ENCODE results near the gene GALNT11. TPM values are rescaled to one million over a fixed set of nuclear protein-coding genes. Genes with fewer than 3 reads are reported as not detected.

The GALNT11 gene
- total RNA-seq, 1 donor from 2014 or later, result 37.4 TPM

DNA sequence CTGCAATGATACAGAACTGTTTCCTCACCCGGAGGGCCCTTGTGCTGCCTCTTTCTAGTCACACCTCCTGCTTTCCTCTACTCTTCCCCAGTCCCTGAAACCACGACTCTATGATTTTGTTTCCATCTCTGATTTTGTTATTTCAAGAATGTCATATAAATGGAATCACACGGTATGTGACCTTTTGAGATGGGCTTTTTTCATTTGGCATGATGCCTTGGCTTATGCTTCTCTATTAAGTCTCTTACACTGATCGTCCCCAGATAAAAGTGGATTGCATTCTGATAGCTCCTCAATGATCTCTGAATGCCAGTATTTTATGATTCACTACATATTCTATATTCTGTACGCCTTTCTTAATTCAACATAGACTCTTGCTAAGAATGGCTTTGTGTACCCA lies 78.2 kb downstream of the GALNT11 start:
- intact Hi-C loops (cut with DNase I), result no loop called here
- ATAC-seq, result no peak
- DNase-seq (ENCODE audit: low spot score), result no peak

GRCh38 chr7:152105205-152105604 lies 79.7 kb downstream of the GALNT11 start:
- ATAC-seq (no peak), DNase-seq (ENCODE audit: low spot score) (no peak)
- intact Hi-C loops (cut with DNase I), result no loop called here

DNA sequence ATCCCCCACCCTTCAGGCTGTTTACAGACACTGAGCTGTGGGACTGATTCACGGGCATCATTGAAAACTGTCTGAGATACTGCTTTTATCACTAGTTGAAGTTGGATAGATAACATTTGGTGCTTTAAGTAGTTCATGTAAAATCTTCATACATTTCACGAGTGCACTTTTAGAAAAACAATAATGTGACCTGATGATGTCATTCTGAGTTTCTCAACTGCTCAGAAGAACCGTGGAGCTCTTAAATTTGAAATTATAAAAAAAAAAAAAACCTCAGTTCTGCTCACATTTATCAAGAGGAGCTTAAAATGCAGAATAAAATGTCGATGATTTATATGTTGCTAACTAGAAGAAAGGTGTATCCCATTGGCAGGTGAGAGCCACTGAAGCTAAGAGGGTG lies 81.5 kb downstream of the GALNT11 start:
- no peak for ATAC-seq
- DNase-seq (ENCODE audit: low spot score), result no peak
- intact Hi-C loops (cut with DNase I), result no loop called here

DNA sequence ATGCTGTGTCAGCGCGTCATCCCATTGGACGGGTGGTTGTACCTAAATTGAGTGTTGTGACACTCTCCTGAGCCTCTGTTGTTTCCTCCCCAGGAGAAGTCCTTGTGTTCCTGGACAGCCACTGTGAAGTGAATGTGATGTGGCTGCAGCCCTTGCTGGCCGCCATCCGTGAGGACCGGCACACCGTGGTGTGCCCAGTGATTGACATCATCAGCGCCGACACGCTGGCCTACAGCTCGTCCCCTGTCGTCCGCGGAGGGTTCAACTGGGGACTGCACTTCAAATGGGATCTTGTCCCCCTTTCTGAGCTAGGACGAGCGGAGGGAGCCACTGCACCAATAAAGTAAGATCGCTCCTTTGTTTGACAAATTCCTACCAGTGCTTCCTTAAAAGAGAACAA lies 82.5 kb downstream of the GALNT11 start:
- intact Hi-C loops (cut with DNase I), result no loop called here
- DNase-seq (ENCODE audit: low spot score), result no peak
- no peak for ATAC-seq

DNA sequence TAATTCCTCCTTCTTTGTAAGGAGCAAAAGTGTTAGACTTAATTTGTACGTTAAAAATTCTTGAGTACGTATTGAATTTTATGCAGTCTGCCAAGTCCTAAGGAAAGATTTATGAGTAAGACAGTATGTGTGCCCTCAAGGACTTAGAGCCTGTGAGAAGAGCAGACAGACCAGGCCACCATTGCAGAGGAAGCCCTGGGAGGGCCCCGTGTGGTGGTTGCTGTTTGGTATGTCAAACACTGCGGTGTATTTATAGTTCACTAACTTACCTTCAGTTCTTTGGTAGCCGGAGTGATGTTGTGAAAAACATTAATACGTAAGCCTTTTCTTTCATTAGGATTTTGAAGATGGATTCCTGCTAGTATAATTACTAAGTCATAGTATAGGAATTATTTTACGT lies 82.9 kb downstream of the GALNT11 start:
- no peak for DNase-seq (ENCODE audit: low spot score)
- ATAC-seq, result no peak
- intact Hi-C loops (cut with DNase I), result no loop called here

GRCh38 chr7:152112829-152113228 lies 87.4 kb downstream of the GALNT11 start:
- intact Hi-C loops (cut with DNase I), result no loop called here
- ATAC-seq (no peak), DNase-seq (ENCODE audit: low spot score) (no peak)

GRCh38 chr7:152115021-152115718 lies 89.7 kb downstream of the GALNT11 start:
- ATAC-seq (no peak), DNase-seq (ENCODE audit: low spot score) (no peak)
- intact Hi-C loops (cut with DNase I), result no loop called here

GRCh38 chr7:152117356-152117755 lies 91.9 kb downstream of the GALNT11 start:
- ATAC-seq (no peak), DNase-seq (ENCODE audit: low spot score) (no peak)
- intact Hi-C loops (cut with DNase I), result no loop called here

GRCh38 chr7:152120210-152120609 lies 94.7 kb downstream of the GALNT11 start:
- no peak for ATAC-seq
- no peak for DNase-seq (ENCODE audit: low spot score)
- intact Hi-C loops (cut with DNase I), result no loop called here

GRCh38 chr7:152120776-152121175 lies 95.3 kb downstream of the GALNT11 start:
- ATAC-seq, result no peak
- no peak for DNase-seq (ENCODE audit: low spot score)
- intact Hi-C loops (cut with DNase I), result no loop called here

DNA sequence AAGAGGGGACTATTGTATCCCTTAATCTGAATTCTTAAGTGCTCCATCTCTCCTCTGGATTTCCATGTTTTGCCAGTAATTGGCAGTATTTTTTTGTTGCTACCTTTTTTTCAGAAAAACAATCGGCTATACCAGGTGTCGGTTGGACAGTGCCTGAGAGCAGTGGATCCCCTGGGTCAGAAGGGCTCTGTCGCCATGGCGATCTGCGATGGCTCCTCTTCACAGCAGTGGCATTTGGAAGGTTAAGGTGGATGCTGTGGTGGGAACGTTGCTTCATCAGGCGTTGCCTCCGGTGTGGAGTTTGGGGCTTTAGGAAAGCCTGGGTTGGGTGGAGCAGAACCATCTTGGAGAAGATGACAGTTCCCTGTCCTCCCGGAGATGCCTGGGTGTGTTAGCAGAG lies 96.0 kb downstream of the GALNT11 start:
- ATAC-seq, result no peak
- intact Hi-C loops (cut with DNase I), result no loop called here

GRCh38 chr7:152122540-152122939 lies 97.1 kb downstream of the GALNT11 start:
- ATAC-seq (no peak), DNase-seq (ENCODE audit: low spot score) (no peak)
- intact Hi-C loops (cut with DNase I), result no loop called here

More for the DNA sequence above, 96.0 kb downstream of the GALNT11 start:
- no peak for DNase-seq (ENCODE audit: low spot score)

DNA sequence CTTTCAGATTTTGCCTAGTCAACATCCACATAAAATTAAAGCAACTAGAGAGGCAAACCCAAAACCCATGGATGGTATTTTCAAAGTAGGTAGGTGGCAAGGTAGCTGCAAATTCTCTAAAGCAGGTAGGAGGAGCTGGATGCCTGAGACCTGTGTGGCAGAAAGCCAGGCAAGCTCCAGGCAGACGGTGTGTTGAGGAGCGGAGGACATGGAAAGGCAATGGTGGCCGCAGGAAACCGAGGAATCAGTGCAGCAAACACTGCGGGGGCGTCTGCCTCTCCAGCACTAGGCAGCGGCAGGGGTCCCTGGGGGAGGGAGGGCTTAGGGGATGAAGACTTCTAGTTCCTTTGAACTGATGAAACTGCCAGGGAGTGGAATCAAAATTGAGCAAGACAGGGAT lies 101.3 kb downstream of the GALNT11 start:
- DNase-seq (ENCODE audit: low spot score) (peak; percentile 35), ATAC-seq (no peak)
- intact Hi-C loops (cut with DNase I), result no loop called here

GRCh38 chr7:152127229-152127628 lies 101.8 kb downstream of the GALNT11 start:
- ATAC-seq, result no peak
- intact Hi-C loops (cut with DNase I), result no loop called here
- peak; percentile 54 for DNase-seq (ENCODE audit: low spot score)

DNA sequence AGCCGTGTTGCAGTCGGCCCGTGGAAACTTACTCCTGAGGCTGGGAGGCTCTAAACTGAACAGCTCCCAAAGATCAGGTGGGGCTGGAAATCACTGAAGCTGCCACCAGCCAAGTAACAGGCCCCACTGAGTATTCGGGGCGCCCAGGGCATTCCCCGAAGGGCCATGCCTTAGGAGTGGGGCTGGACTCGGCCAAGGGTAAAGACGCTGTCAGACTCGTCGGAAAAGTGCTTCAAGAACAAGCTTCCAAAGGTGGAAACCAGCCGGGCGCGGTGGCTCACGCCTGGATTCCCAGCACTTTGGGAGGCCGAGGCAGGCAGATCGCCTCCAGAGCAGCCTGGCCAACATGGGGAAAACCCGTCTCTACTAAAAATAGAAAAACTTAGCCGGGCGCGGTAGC lies 102.8 kb downstream of the GALNT11 start:
- DNase-seq (ENCODE audit: low spot score), result no peak
- intact Hi-C loops (cut with DNase I), result no loop called here
- no peak for ATAC-seq

DNA sequence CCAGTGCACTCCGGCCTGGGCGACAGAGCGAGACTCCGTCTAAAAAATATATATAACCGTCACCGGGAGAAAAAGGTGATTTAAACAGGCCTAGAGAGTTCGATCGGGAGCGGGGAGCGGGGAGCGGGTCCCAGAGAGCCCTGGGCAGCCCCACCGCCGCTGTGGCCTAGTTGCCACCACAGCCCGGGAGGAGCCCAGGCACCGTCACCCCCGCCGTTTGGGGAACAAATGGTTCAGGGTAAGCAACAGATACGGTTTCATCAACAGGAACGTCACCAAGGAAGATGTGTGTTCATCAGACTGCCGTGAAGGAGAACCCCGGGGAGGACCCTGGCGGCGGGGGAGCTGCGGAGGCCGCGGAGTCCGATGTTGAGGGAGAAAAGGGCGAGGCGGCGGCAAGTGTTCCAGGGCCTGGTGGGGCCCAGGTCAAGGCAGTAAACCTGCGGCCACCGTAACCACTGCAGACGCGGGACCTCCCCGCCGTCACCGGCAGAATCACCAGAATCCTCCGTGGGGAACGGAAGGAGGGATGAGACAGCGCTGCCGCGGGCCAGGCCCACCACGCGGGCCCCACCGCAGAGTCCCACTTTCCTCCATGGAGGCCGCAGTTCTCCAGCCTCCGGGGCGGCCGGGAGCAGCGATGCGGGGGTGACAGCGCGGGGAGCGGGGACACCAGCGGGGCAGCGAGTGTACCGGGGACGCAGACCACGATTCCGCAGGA lies 103.4 kb downstream of the GALNT11 start:
- DNase-seq (ENCODE audit: low spot score) (no peak), ATAC-seq (no peak)
- intact Hi-C loops (cut with DNase I), result no loop called here

DNA sequence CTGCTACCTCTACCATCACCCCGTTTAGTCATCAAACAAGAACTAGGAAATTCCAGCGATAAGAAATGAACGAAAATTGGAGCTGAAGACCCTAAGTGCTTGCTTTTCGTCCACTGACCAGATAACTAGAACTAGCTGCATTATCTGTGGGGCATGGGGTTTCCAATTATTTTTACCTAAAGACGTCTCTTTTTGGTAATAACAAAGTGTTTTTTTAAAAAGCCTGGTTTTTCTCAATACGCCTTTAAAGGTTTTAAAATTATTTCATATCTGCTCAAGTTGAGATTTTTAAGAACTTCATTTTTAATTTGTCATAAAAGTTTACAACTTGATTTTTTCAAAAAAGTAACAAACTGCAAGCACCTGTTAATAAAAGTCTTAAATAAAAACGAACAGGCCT lies 104.2 kb downstream of the GALNT11 start:
- ATAC-seq (no peak), DNase-seq (ENCODE audit: low spot score) (no peak)
- intact Hi-C loops (cut with DNase I), result no loop called here

- ATAC-seq (no peak), DNase-seq (ENCODE audit: low spot score) (no peak)
- intact Hi-C loops (cut with DNase I), result no loop called here
Observed at GRCh38 chr7:152130658-152131590, 105.5 kb downstream of the GALNT11 start.

DNA sequence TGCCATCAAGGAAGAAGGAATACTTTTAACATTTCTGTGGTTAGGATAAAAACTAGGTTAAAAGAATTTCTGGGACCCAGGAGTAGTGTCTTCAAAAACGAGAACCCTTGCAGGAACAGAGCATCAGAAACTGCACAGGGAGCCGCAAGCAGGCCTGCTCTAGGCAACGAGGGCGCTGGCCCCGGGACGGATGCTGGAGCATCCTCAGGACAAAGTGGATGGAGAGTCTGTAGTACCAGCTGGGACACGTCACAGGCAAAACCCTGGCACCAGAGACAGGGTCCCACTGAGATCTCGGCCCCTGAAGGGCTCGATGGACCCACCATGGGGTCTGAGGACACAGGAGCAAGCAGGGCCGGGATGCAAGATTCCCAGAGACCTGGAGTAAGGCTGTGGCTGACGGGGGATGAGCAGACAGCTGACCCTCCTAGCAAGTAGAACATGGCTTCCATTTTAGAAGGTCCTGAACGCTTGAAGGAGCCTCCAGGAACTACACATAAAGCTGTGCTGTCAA lies 106.6 kb downstream of the GALNT11 start:
- no peak for DNase-seq (ENCODE audit: low spot score)
- intact Hi-C loops (cut with DNase I), result no loop called here
- ATAC-seq, result no peak

- DNase-seq (ENCODE audit: low spot score), result no peak
- ATAC-seq, result no peak
- intact Hi-C loops (cut with DNase I), result no loop called here
Observed at GRCh38 chr7:152132812-152133211, 107.3 kb downstream of the GALNT11 start.

All from sciatic nerve (tissue), 2 donors.